ENCODE results near the gene ZBTB22. TPM values are rescaled to one million over a fixed set of nuclear protein-coding genes. Genes with fewer than 3 reads are reported as not detected.
"Not testable (repeated sequence)": the region's sequence is repeated elsewhere in the genome, so short reads cannot be mapped to it uniquely, and the experiment has no call there.

Gene ZBTB22
- total RNA-seq, 1 donor from 2014 or later: 5.7 TPM

DNA sequence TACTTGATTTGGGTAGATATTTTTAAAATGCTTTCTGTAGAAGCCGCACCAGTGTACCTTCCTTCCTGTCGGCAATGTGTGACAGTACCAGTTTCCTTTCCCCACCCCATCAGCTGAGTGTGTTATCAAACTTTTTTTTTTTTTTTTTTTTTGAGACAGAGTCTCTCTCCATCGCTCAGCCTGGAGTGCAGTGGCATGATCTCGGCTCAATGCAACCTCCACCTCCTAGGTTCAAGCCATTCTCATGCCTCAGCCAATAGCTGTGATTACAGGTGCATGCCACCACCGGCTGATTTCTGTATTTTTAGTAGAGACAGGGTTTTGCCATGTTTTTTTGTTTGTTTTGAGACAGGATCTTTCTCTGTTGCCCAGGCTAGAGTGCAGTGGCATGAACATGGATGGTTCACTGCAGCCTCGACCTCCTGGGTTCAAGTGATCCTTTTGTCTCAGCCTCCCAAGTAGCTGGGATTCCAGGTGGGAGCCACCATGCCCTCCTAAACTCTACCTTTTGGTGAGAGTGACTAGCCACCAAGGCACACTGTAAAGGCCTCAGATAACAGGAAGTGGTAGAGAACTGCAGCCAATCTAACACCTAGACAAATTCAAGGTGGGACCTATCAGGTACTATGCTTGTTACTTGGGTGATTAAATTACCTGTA, 26.5 kb upstream of the ZBTB22 start:
- Histone ChIP-seq H3F3A (ENCODE audit: low read depth) (no peaks in the 10 kb centered on the region), H3K4me2 (no peak overlapping the region), H3K4me3 (no peak overlapping the region), H3K27ac (no peak overlapping the region), H4K20me1 (ENCODE audit: low read depth) (no peaks in the 10 kb centered on the region), H3K27me3 (no peaks in the 10 kb centered on the region), H3K79me2 (ENCODE audit: low read depth) (no peaks in the 10 kb centered on the region), H2AFZ (replicated peaks) (no peak overlapping the region), H3K4me1 (peaks cover 2% of the 10 kb centered on the region), H3K9ac (no peak overlapping the region), H3K36me3 (no peaks in the 10 kb centered on the region), H3K9me3 (ENCODE audit: low read depth) (no peaks in the 10 kb centered on the region)
- Mint-ChIP-seq H3K4me3 (no peak overlapping the region), H3K36me3 (no peaks in the 10 kb centered on the region), H3K27ac (no peak overlapping the region), H3K9me3 (no peaks in the 10 kb centered on the region), H3K27me3 (ENCODE audit: insufficient read depth, low read depth) (peaks cover 4% of the 10 kb centered on the region), H3K4me1 (peaks cover 12% of the 10 kb centered on the region)
- TF ChIP-seq EZH2phosphoT487 (IDR thresholded peaks at IDR 0.05) (no peak), EZH2 (IDR thresholded peaks at IDR 0.05) (no peak)
- TF ChIP-seq, protein P1, sequence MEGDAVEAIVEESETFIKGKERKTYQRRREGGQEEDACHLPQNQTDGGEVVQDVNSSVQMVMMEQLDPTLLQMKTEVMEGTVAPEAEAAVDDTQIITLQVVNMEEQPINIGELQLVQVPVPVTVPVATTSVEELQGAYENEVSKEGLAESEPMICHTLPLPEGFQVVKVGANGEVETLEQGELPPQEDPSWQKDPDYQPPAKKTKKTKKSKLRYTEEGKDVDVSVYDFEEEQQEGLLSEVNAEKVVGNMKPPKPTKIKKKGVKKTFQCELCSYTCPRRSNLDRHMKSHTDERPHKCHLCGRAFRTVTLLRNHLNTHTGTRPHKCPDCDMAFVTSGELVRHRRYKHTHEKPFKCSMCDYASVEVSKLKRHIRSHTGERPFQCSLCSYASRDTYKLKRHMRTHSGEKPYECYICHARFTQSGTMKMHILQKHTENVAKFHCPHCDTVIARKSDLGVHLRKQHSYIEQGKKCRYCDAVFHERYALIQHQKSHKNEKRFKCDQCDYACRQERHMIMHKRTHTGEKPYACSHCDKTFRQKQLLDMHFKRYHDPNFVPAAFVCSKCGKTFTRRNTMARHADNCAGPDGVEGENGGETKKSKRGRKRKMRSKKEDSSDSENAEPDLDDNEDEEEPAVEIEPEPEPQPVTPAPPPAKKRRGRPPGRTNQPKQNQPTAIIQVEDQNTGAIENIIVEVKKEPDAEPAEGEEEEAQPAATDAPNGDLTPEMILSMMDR (IDR thresholded peaks at IDR 0.05): no peak
- no peak for DNase-seq (ENCODE audit: low spot score)

GRCh38 chr6:33343606-33343952, 26.0 kb upstream of the ZBTB22 start:
- H3K27ac ChIP-seq, H3K27ac Mint-ChIP-seq: not testable (repeated sequence)
- H3K4me1 Mint-ChIP-seq: peaks cover 12% of the 10 kb centered on the region

GRCh38 chr6:33339193-33339592, 21.6 kb upstream of the ZBTB22 start:
- Histone ChIP-seq H3K27ac (no peak overlapping the region), H2AFZ (replicated peaks) (no peak overlapping the region), H3K4me2 (no peak overlapping the region), H3K27me3 (no peaks in the 10 kb centered on the region), H3K9me3 (ENCODE audit: low read depth) (no peaks in the 10 kb centered on the region), H4K20me1 (ENCODE audit: low read depth) (no peaks in the 10 kb centered on the region), H3F3A (ENCODE audit: low read depth) (no peaks in the 10 kb centered on the region), H3K79me2 (ENCODE audit: low read depth) (no peaks in the 10 kb centered on the region), H3K36me3 (no peaks in the 10 kb centered on the region), H3K4me3 (no peak overlapping the region), H3K9ac (no peak overlapping the region), H3K4me1 (no peaks in the 10 kb centered on the region)
- Mint-ChIP-seq H3K4me3 (no peak overlapping the region), H3K36me3 (no peaks in the 10 kb centered on the region), H3K4me1 (no peaks in the 10 kb centered on the region), H3K27ac (no peak overlapping the region), H3K27me3 (ENCODE audit: insufficient read depth, low read depth) (no peaks in the 10 kb centered on the region), H3K9me3 (no peaks in the 10 kb centered on the region)
- TF ChIP-seq EZH2phosphoT487 (IDR thresholded peaks at IDR 0.05) (no peak), EZH2 (IDR thresholded peaks at IDR 0.05) (no peak)
- TF ChIP-seq, protein P1 (IDR thresholded peaks at IDR 0.05): no peak
- DNase-seq (ENCODE audit: low spot score): no peak

More at GRCh38 chr6:33343606-33343952, 26.0 kb upstream of the ZBTB22 start:
- not testable (repeated sequence) for H3K27me3 Mint-ChIP-seq (ENCODE audit: insufficient read depth, low read depth); H3K79me2 ChIP-seq (ENCODE audit: low read depth); H2AFZ ChIP-seq (replicated peaks); H3K36me3 ChIP-seq; H3K4me3 Mint-ChIP-seq; H3K27me3 ChIP-seq; H3K9me3 Mint-ChIP-seq; H4K20me1 ChIP-seq (ENCODE audit: low read depth); H3K36me3 Mint-ChIP-seq; H3K4me2 ChIP-seq; H3K9me3 ChIP-seq (ENCODE audit: low read depth); H3K9ac ChIP-seq; H3K4me1 ChIP-seq; H3K4me3 ChIP-seq; H3F3A ChIP-seq (ENCODE audit: low read depth); DNase-seq (ENCODE audit: low spot score)

- no peaks in the 10 kb centered on the region for H3K27me3 ChIP-seq
- Mint-ChIP-seq H3K9me3 (no peaks in the 10 kb centered on the region), H3K36me3 (no peaks in the 10 kb centered on the region), H3K4me3 (no peak overlapping the region), H3K4me1 (no peaks in the 10 kb centered on the region), H3K27me3 (ENCODE audit: insufficient read depth, low read depth) (peaks cover 2% of the 10 kb centered on the region), H3K27ac (no peak overlapping the region)
- H3K79me2 ChIP-seq (ENCODE audit: low read depth): no peaks in the 10 kb centered on the region
- no peak overlapping the region for H3K9ac ChIP-seq
- no peaks in the 10 kb centered on the region for H3K9me3 ChIP-seq (ENCODE audit: low read depth)
- no peaks in the 10 kb centered on the region for H3F3A ChIP-seq (ENCODE audit: low read depth)
- no peak for DNase-seq (ENCODE audit: low spot score)
- H3K36me3 ChIP-seq: no peaks in the 10 kb centered on the region
- no peak overlapping the region for H3K4me2 ChIP-seq
- H2AFZ ChIP-seq (replicated peaks): no peak overlapping the region
- no peaks in the 10 kb centered on the region for H3K4me1 ChIP-seq
- H3K27ac ChIP-seq: no peak overlapping the region
- H4K20me1 ChIP-seq (ENCODE audit: low read depth): no peaks in the 10 kb centered on the region
- no peak overlapping the region for H3K4me3 ChIP-seq
- TF ChIP-seq, protein P1 (IDR thresholded peaks at IDR 0.05): no peak
- TF ChIP-seq EZH2phosphoT487 (IDR thresholded peaks at IDR 0.05) (no peak), EZH2 (IDR thresholded peaks at IDR 0.05) (no peak)
These were observed 19.0 kb upstream of the ZBTB22 start for GRCh38 chr6:33336495-33336894.

Measured in neural progenitor cell (in vitro differentiated cells).